HCT116 (cell line): ENCODE results near the gene LBR. TPM values are rescaled to one million over a fixed set of nuclear protein-coding genes. Genes with fewer than 3 reads are reported as not detected.

Experiments
- ATAC-seq: fragments of 200-7000 bp; cut with Tn5 transposase; 2 replicates; pipeline ENCODE4 v1.9.1; 2020; ENCODE audit warnings: mild to moderate bottlenecking, moderate library complexity
- BruUV-seq: library from RNA; stranded (reverse); fragments of 400-500 nt; replicated peaks from 2 replicates; lab custom pipeline; 2021; lab: Mats Ljungman, UMichigan
- CTCF ChIA-PET: fragments of 300-600 bp; sonication (Branson Sonifier 250); formaldehyde crosslinking; loops from one replicate; lab custom pipeline; 2021; ENCODE audit warnings: antibody characterized with exemption; lab: Charles Lee
- POLR2A ChIA-PET: fragments of 300-600, 350-600 bp; sonication (Branson Sonifier 250); formaldehyde crosslinking; loops from one replicate; lab custom pipeline; 2021; ENCODE audit warnings: antibody characterized with exemption; lab: Charles Lee
- RAD21 ChIA-PET, 2 experiments: fragments of 300-600 bp; sonication (Branson Sonifier 250); formaldehyde crosslinking; loops; one replicate each; lab custom pipeline; 2023; ENCODE audit warnings: low total read pairs in 2 of 2; ENCODE audit not compliant: uncharacterized antibody in 2 of 2, unreplicated experiment in 2 of 2, low non-redundant PET in 1 of 2; lab: Charles Lee
- DNase-seq: peaks from one replicate; pipeline ENCODE4 v3.0.0-alpha.2; 2010; ENCODE audit warnings: low read depth, low spot score
- H2AFZ ChIP-seq: fragments of 200-600 bp; shearing (Covaris generic), sonication (generic); 2 replicates; pipeline ENCODE4 v1.6.1; 2017; ENCODE audit warnings: low read depth, mixed run types, mixed read lengths, antibody characterized with exemption, low read length; ENCODE audit not compliant: poor library complexity, severe bottlenecking
- H3K27ac ChIP-seq: 2 replicates; pipeline ENCODE4 v1.5.1; 2012; ENCODE audit warnings: low read depth, low read length
- H3K27me3 ChIP-seq: fragments of 200-600 bp; sonication (generic); 2 replicates; pipeline ENCODE4 v1.6.1; 2016; ENCODE audit warnings: mixed run types, low read length, mixed read lengths; ENCODE audit not compliant: insufficient read depth
- H3K36me3 ChIP-seq, 2 experiments: fragments of 200-500 bp in 1 of 2; fragments of 200-600 bp in 1 of 2; sonication (Bioruptor generic) in 1 of 2; sonication (generic) in 1 of 2; 2 replicates each; pipeline versions ENCODE4 v1.5.1 to v1.6.1; 2014 to 2016; ENCODE audit warnings: low read length in 2 of 2, inconsistent platforms in 1 of 2, mixed read lengths in 1 of 2, mixed run types in 1 of 2; ENCODE audit not compliant: insufficient read depth in 2 of 2, control insufficient read depth in 1 of 2
- H3K4me1 ChIP-seq, 2 experiments: fragments of 200-600 bp in 1 of 2; sonication (generic) in 1 of 2; 2 replicates each; pipeline versions ENCODE4 v1.5.1 to v1.6.1; 2012 to 2017; ENCODE audit warnings: low read length in 2 of 2, inconsistent platforms in 1 of 2, mild to moderate bottlenecking in 1 of 2, mixed read lengths in 1 of 2, mixed run types in 1 of 2, moderate library complexity in 1 of 2; ENCODE audit not compliant: insufficient read depth in 2 of 2, control insufficient read depth in 1 of 2
- H3K4me2 ChIP-seq: fragments of 200-600 bp; sonication (generic); 2 replicates; pipeline ENCODE4 v1.6.1; 2017; ENCODE audit warnings: mixed run types, low read length, mixed read lengths
- H3K4me3 ChIP-seq, 2 experiments: fragments of 200-600 bp in 1 of 2; sonication (generic) in 1 of 2; replicated peaks in 1 of 2; 2 replicates each; pipeline ENCODE4 v1.5.1; 2011 to 2016; ENCODE audit warnings: low read length in 2 of 2, control low read depth in 1 of 2, low read depth in 1 of 2, mild to moderate bottlenecking in 1 of 2, mixed read lengths in 1 of 2, mixed run types in 1 of 2
- H3K79me2 ChIP-seq: fragments of 200-600 bp; sonication (generic); 2 replicates; pipeline ENCODE4 v1.6.1; 2017; ENCODE audit warnings: mild to moderate bottlenecking, mixed run types, low read length, moderate library complexity, mixed read lengths; ENCODE audit not compliant: insufficient read depth
- H3K9ac ChIP-seq: fragments of 200-600 bp; sonication (generic); 2 replicates; pipeline ENCODE4 v1.6.1; 2016; ENCODE audit warnings: low read length, mixed read lengths
- H3K9me2 ChIP-seq: fragments of 200-600 bp; sonication (generic), shearing (Covaris generic); 2 replicates; pipeline ENCODE4 v1.6.1; 2017; ENCODE audit warnings: mixed run types, mild to moderate bottlenecking, moderate library complexity; ENCODE audit not compliant: insufficient read depth
- H3K9me3 ChIP-seq, 2 experiments: fragments of 200-500 bp in 1 of 2; fragments of 200-600 bp in 1 of 2; sonication (Bioruptor generic) in 1 of 2; sonication (generic) in 1 of 2; 2 replicates each; pipeline ENCODE4 v1.6.1; 2014 to 2017; ENCODE audit warnings: low read length in 2 of 2, mixed read lengths in 2 of 2, inconsistent platforms in 1 of 2, low read depth in 1 of 2, mild to moderate bottlenecking in 1 of 2, mixed run types in 1 of 2, moderate library complexity in 1 of 2; ENCODE audit not compliant: control insufficient read depth in 1 of 2, insufficient read depth in 1 of 2
- H4K20me1 ChIP-seq: fragments of 200-600 bp; sonication (generic), shearing (Covaris generic); 2 replicates; pipeline ENCODE4 v1.6.1; 2017; ENCODE audit warnings: mixed run types, mild to moderate bottlenecking, moderate library complexity; ENCODE audit not compliant: insufficient read depth
- CEBPB ChIP-seq: IDR thresholded peaks from 2 replicates; pipeline ENCODE4 v1.6.1; 2012; ENCODE audit warnings: low read depth
- EGR1 ChIP-seq: IDR thresholded peaks from 2 replicates; pipeline ENCODE4 v1.6.1; 2012; ENCODE audit warnings: low read depth
- ELF1 ChIP-seq: IDR thresholded peaks from 2 replicates; pipeline ENCODE4 v1.6.1; 2012; ENCODE audit warnings: low read depth, borderline replicate concordance
- POLR2A ChIP-seq: IDR thresholded peaks from 2 replicates; pipeline ENCODE4 v1.7.0; 2011; ENCODE audit warnings: borderline replicate concordance; ENCODE audit not compliant: insufficient read depth, insufficient read length; ENCODE audit errors: extremely low read depth
- POLR2AphosphoS5 ChIP-seq: IDR thresholded peaks from 2 replicates; pipeline ENCODE4 v1.6.1; 2011; ENCODE audit warnings: mild to moderate bottlenecking, low read depth, low read length, moderate library complexity
- SIN3A ChIP-seq: IDR thresholded peaks from 2 replicates; pipeline ENCODE4 v1.6.1; 2012; ENCODE audit warnings: low read depth
- SP1 ChIP-seq: IDR thresholded peaks from 2 replicates; pipeline ENCODE4 v1.6.1; 2012; ENCODE audit warnings: low read depth
- SRF ChIP-seq: IDR thresholded peaks from 2 replicates; pipeline ENCODE4 v1.6.1; 2012; ENCODE audit warnings: low read depth
- TCF7L2 ChIP-seq: IDR thresholded peaks from 2 replicates; pipeline ENCODE4 v1.7.0; 2011; ENCODE audit warnings: borderline replicate concordance, inconsistent platforms; ENCODE audit not compliant: insufficient read depth, insufficient read length; ENCODE audit errors: extremely low read depth
- YY1 ChIP-seq: IDR thresholded peaks from 2 replicates; pipeline ENCODE4 v1.6.1; 2011; ENCODE audit warnings: low read length, low read depth, moderate library complexity, mild to moderate bottlenecking; ENCODE audit not compliant: insufficient replicate concordance; ENCODE audit errors: extremely low read depth
- ZNF274 ChIP-seq: fragments of 200-500 bp; sonication (Bioruptor generic); IDR thresholded peaks from 2 replicates; pipeline ENCODE4 v1.6.1; 2014; ENCODE audit warnings: mild to moderate bottlenecking, low read depth, low read length, inconsistent platforms
- intact Hi-C: fragments of 100-400 bp; cut with micrococcal nuclease; formaldehyde crosslinking; loops from 2 replicates; pipeline ENCODE4 v1.10.0; 2022
- total RNA-seq: library from RNA; stranded (reverse); gene quantifications from one replicate; pipeline ENCODE4 v1.2.1, GENCODE V29; 2021; ENCODE audit not compliant: unreplicated experiment
- TF ChIP-seq, protein P1 (sequence below): IDR thresholded peaks from 2 replicates; pipeline ENCODE4 v1.6.1; 2012
- TF ChIP-seq, protein P2 (sequence below): IDR thresholded peaks from 2 replicates; pipeline ENCODE4 v1.6.1; 2011; ENCODE audit warnings: mild to moderate bottlenecking, low read length, moderate library complexity; ENCODE audit not compliant: insufficient replicate concordance; ENCODE audit errors: extremely low read depth
- TF ChIP-seq, protein P3 (sequence below): IDR thresholded peaks from 2 replicates; pipeline ENCODE4 v1.6.1; 2012; ENCODE audit warnings: low read depth
- TF ChIP-seq, protein P4 (sequence below), 3 experiments: fragments of 200-600 bp in 1 of 3; sonication (generic) in 1 of 3; IDR thresholded peaks in 2 of 3; conservative IDR thresholded peaks in 1 of 3; 2 replicates each; pipeline ENCODE4 v1.5.1; 2012 to 2017; ENCODE audit warnings: low read depth in 2 of 3, low read length in 2 of 3, antibody characterized with exemption in 1 of 3, borderline replicate concordance in 1 of 3, control low read depth in 1 of 3, mild to moderate bottlenecking in 1 of 3, mixed read lengths in 1 of 3, mixed run types in 1 of 3, moderate library complexity in 1 of 3; ENCODE audit not compliant: insufficient read depth in 1 of 3

LBR gene
- total RNA-seq, 1 experiment from 2014 or later = 97.4 TPM

DNA sequence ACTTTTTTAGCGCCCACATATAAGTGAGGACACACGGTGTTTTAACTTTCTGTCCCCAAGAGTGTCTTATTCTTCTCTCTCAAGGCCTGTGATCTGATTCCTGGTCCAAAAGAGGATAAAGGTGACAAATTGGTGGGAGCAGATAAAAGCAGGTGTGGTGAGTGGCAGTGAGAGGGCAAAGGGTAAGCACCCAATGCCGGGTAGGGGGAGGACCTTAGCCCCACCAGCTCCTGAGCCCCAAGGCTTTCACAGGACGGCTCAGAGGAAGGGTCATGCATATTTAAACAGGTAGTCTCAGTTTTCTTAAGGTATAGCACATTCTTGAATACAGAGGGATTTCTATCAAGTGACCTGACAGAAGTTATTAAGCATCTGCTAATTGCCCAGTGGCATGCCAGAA lies 19.6 kb downstream of the LBR start:
- Histone ChIP-seq H3K4me1 (no peaks in the 10 kb centered on the region), H3K9me3 (no peaks in the 10 kb centered on the region), H3K9me2 (no peaks in the 10 kb centered on the region), H3K4me3 (no peak overlapping the region), H3K27ac (no peak overlapping the region), H2AFZ (no peak overlapping the region), H3K79me2 (peaks cover 30% of the 10 kb centered on the region; the same call in 1 of the 2 replicates), H3K4me2 (no peak overlapping the region), H3K36me3 (peaks cover 29 to 43% of the 10 kb centered on the region in 2 experiments), H4K20me1 (no peaks in the 10 kb centered on the region), H3K27me3 (no peaks in the 10 kb centered on the region), H3K9ac (no peak overlapping the region)
- DNase-seq (no peak), ATAC-seq (no peak)
- ChIA-PET CTCF (no interaction called here), POLR2A (no interaction called here), RAD21 (no interaction called here)
- BruUV-seq = no TSS peak
- TF ChIP-seq SP1 (no peak), TCF7L2 (no peak), SIN3A (no peak), ZNF274 (no peak), POLR2AphosphoS5 (no peak), YY1 (no peak), EGR1 (no peak), POLR2A (no peak), SRF (no peak), CEBPB (no peak), ELF1 (no peak)
- TF ChIP-seq, protein P1, sequence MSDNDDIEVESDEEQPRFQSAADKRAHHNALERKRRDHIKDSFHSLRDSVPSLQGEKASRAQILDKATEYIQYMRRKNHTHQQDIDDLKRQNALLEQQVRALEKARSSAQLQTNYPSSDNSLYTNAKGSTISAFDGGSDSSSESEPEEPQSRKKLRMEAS = no peak
- TF ChIP-seq, protein P2, sequence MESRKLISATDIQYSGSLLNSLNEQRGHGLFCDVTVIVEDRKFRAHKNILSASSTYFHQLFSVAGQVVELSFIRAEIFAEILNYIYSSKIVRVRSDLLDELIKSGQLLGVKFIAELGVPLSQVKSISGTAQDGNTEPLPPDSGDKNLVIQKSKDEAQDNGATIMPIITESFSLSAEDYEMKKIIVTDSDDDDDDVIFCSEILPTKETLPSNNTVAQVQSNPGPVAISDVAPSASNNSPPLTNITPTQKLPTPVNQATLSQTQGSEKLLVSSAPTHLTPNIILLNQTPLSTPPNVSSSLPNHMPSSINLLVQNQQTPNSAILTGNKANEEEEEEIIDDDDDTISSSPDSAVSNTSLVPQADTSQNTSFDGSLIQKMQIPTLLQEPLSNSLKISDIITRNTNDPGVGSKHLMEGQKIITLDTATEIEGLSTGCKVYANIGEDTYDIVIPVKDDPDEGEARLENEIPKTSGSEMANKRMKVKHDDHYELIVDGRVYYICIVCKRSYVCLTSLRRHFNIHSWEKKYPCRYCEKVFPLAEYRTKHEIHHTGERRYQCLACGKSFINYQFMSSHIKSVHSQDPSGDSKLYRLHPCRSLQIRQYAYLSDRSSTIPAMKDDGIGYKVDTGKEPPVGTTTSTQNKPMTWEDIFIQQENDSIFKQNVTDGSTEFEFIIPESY = no peak
- TF ChIP-seq, protein P3, sequence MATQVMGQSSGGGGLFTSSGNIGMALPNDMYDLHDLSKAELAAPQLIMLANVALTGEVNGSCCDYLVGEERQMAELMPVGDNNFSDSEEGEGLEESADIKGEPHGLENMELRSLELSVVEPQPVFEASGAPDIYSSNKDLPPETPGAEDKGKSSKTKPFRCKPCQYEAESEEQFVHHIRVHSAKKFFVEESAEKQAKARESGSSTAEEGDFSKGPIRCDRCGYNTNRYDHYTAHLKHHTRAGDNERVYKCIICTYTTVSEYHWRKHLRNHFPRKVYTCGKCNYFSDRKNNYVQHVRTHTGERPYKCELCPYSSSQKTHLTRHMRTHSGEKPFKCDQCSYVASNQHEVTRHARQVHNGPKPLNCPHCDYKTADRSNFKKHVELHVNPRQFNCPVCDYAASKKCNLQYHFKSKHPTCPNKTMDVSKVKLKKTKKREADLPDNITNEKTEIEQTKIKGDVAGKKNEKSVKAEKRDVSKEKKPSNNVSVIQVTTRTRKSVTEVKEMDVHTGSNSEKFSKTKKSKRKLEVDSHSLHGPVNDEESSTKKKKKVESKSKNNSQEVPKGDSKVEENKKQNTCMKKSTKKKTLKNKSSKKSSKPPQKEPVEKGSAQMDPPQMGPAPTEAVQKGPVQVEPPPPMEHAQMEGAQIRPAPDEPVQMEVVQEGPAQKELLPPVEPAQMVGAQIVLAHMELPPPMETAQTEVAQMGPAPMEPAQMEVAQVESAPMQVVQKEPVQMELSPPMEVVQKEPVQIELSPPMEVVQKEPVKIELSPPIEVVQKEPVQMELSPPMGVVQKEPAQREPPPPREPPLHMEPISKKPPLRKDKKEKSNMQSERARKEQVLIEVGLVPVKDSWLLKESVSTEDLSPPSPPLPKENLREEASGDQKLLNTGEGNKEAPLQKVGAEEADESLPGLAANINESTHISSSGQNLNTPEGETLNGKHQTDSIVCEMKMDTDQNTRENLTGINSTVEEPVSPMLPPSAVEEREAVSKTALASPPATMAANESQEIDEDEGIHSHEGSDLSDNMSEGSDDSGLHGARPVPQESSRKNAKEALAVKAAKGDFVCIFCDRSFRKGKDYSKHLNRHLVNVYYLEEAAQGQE = no peak
- TF ChIP-seq, protein P4, sequence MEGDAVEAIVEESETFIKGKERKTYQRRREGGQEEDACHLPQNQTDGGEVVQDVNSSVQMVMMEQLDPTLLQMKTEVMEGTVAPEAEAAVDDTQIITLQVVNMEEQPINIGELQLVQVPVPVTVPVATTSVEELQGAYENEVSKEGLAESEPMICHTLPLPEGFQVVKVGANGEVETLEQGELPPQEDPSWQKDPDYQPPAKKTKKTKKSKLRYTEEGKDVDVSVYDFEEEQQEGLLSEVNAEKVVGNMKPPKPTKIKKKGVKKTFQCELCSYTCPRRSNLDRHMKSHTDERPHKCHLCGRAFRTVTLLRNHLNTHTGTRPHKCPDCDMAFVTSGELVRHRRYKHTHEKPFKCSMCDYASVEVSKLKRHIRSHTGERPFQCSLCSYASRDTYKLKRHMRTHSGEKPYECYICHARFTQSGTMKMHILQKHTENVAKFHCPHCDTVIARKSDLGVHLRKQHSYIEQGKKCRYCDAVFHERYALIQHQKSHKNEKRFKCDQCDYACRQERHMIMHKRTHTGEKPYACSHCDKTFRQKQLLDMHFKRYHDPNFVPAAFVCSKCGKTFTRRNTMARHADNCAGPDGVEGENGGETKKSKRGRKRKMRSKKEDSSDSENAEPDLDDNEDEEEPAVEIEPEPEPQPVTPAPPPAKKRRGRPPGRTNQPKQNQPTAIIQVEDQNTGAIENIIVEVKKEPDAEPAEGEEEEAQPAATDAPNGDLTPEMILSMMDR (IDR thresholded peaks at IDR 0.05 in 2 of 3, conservative IDR thresholded peaks at IDR 0.05 in 1 of 3; ENCODE audit: borderline replicate concordance in 1 of 3, insufficient read depth in 1 of 3, low read depth in 2 of 3, low read length in 2 of 3) = no peak
- intact Hi-C loops = no loop called here
